IMR-90 (cell line): ENCODE measurements around the gene SLC4A3. TPM values are rescaled to one million over a fixed set of nuclear protein-coding genes. Genes with fewer than 3 reads are reported as not detected.

Source experiments
- ATAC-seq: fragments of 200-7000 bp; cut with Tn5 transposase; 2 replicates; pipeline ENCODE4 v1.9.1; 2020; ENCODE audit warnings: low read depth, mild to moderate bottlenecking, moderate library complexity
- BruUV-seq: library from RNA; stranded (reverse); fragments of 400-500 nt; replicated peaks from 2 replicates; lab custom pipeline; 2021; lab: Mats Ljungman, UMichigan
- CTCF ChIA-PET: fragments of 300-600 bp; formaldehyde crosslinking; extraction: SDS; loops from one replicate; lab custom pipeline; 2021; ENCODE audit warnings: antibody characterized with exemption; lab: Yijun Ruan, JAX
- POLR2A ChIA-PET: fragments of 300-600 bp; sonication (Branson Sonifier 250); formaldehyde crosslinking; loops from one replicate; lab custom pipeline; 2022; ENCODE audit warnings: antibody characterized with exemption; ENCODE audit not compliant: unreplicated experiment; lab: Charles Lee
- DNase-seq: peaks from one replicate; pipeline ENCODE4 v3.0.0; 2013
- H2AFZ ChIP-seq: replicated peaks from 2 replicates; pipeline ENCODE3; 2013; ENCODE audit warnings: low read length, mild to moderate bottlenecking; ENCODE audit not compliant: poor library complexity
- H2AK5ac ChIP-seq: 2 replicates; pipeline ENCODE4 v1.6.1; 2013; ENCODE audit warnings: low read depth, low read length, inconsistent platforms
- H2AK9ac ChIP-seq: replicated peaks from 2 replicates; pipeline ENCODE3; 2013; ENCODE audit warnings: mild to moderate bottlenecking, low read depth, low read length, moderate library complexity; ENCODE audit not compliant: poor library complexity
- H2BK120ac ChIP-seq: 2 replicates; pipeline ENCODE4 v1.6.1; 2013; ENCODE audit warnings: low read depth, low read length, inconsistent platforms
- H2BK15ac ChIP-seq: 3 replicates; pipeline ENCODE4 v1.6.1; 2013; ENCODE audit warnings: low read depth, low read length, inconsistent platforms
- H2BK20ac ChIP-seq: 2 replicates; pipeline ENCODE4 v1.6.1; 2013; ENCODE audit warnings: low read depth, mild to moderate bottlenecking, inconsistent platforms, low read length, moderate library complexity
- H2BK5ac ChIP-seq: 2 replicates; pipeline ENCODE4 v1.6.1; 2013; ENCODE audit warnings: mild to moderate bottlenecking, low read depth, low read length, inconsistent platforms; ENCODE audit not compliant: poor library complexity, severe bottlenecking
- H3K14ac ChIP-seq: replicated peaks from 2 replicates; pipeline ENCODE4 v1.6.1; 2013; ENCODE audit warnings: low read depth, low read length, inconsistent platforms
- H3K18ac ChIP-seq: 2 replicates; pipeline ENCODE4 v1.6.1; 2013; ENCODE audit warnings: low read depth, low read length, control low read depth
- H3K23ac ChIP-seq: 2 replicates; pipeline ENCODE4 v1.6.1; 2013; ENCODE audit warnings: low read depth, low read length, inconsistent platforms
- H3K27ac ChIP-seq: 2 replicates; pipeline ENCODE4 v1.5.1; 2013; ENCODE audit warnings: mild to moderate bottlenecking, control low read depth, low read length; ENCODE audit not compliant: insufficient read depth
- H3K27me3 ChIP-seq: 2 replicates; pipeline ENCODE4 v1.6.1; 2013; ENCODE audit warnings: low read length; ENCODE audit not compliant: control insufficient read depth, insufficient read depth
- H3K36me3 ChIP-seq: 2 replicates; pipeline ENCODE4 v1.6.1; 2013; ENCODE audit warnings: low read length, mixed read lengths; ENCODE audit not compliant: control insufficient read depth, insufficient read depth
- H3K4ac ChIP-seq: 2 replicates; pipeline ENCODE4 v1.6.1; 2013; ENCODE audit warnings: low read depth, low read length, inconsistent platforms
- H3K4me1 ChIP-seq: 2 replicates; pipeline ENCODE4 v1.6.1; 2013; ENCODE audit warnings: low read length, mixed read lengths; ENCODE audit not compliant: control insufficient read depth, insufficient read depth
- H3K4me2 ChIP-seq: 2 replicates; pipeline ENCODE4 v1.6.1; 2013; ENCODE audit warnings: low read depth, mild to moderate bottlenecking, control low read depth, low read length, moderate library complexity
- H3K4me3 ChIP-seq: 2 replicates; pipeline ENCODE4 v1.5.1; 2013; ENCODE audit warnings: low read depth, mild to moderate bottlenecking, control low read depth, low read length, moderate library complexity; ENCODE audit not compliant: insufficient read depth
- H3K56ac ChIP-seq: 2 replicates; pipeline ENCODE4 v1.6.1; 2013; ENCODE audit warnings: low read length, inconsistent platforms; ENCODE audit not compliant: insufficient read depth; ENCODE audit errors: extremely low read depth
- H3K79me1 ChIP-seq, 2 experiments: 2 replicates each; pipeline ENCODE4 v1.6.1; 2013; ENCODE audit warnings: low read length in 2 of 2, inconsistent platforms in 1 of 2, low read depth in 1 of 2
- H3K9ac ChIP-seq: 2 replicates; pipeline ENCODE4 v1.6.1; 2013; ENCODE audit warnings: low read depth, low read length, control low read depth
- H3K9me1 ChIP-seq: 2 replicates; pipeline ENCODE4 v1.6.1; 2013; ENCODE audit warnings: low read length, inconsistent platforms; ENCODE audit not compliant: insufficient read depth
- H3K9me3 ChIP-seq: 2 replicates; pipeline ENCODE4 v1.6.1; 2013; ENCODE audit warnings: low read length; ENCODE audit not compliant: control insufficient read depth, insufficient read depth
- H4K20me1 ChIP-seq: 2 replicates; pipeline ENCODE4 v1.6.1; 2013; ENCODE audit warnings: low read length, inconsistent platforms; ENCODE audit not compliant: insufficient read depth
- H4K5ac ChIP-seq: 2 replicates; pipeline ENCODE4 v1.6.1; 2013; ENCODE audit warnings: mild to moderate bottlenecking, low read depth, low read length, control low read depth
- H4K8ac ChIP-seq, 2 experiments: 2 replicates each; pipeline ENCODE4 v1.6.1; 2013; ENCODE audit warnings: low read depth in 2 of 2, low read length in 2 of 2, control low read depth in 1 of 2, inconsistent platforms in 1 of 2
- H4K91ac ChIP-seq: 2 replicates; pipeline ENCODE4 v1.6.1; 2013; ENCODE audit warnings: low read depth, low read length, inconsistent platforms; ENCODE audit not compliant: insufficient read depth
- BHLHE40 ChIP-seq: fragments of 150-350 bp; IDR thresholded peaks from 2 replicates; pipeline ENCODE4 v1.6.1; 2016; ENCODE audit warnings: mild to moderate bottlenecking, low read depth, low read length
- CHD1 ChIP-seq: IDR thresholded peaks from 2 replicates; pipeline ENCODE4 v1.6.1; 2012; ENCODE audit warnings: low read depth, low read length, improper control_type of control experiment
- CTCF ChIP-seq: conservative IDR thresholded peaks from 2 replicates; pipeline ENCODE4 v1.5.1; 2012; ENCODE audit warnings: mild to moderate bottlenecking, low read depth, low read length, improper control_type of control experiment
- FOS ChIP-seq: fragments of 150-350 bp; IDR thresholded peaks from 2 replicates; pipeline ENCODE4 v1.6.1; 2016; ENCODE audit warnings: low read depth, low read length
- MAFK ChIP-seq: IDR thresholded peaks from 2 replicates; pipeline ENCODE4 v1.6.1; 2012; ENCODE audit warnings: low read depth, low read length, improper control_type of control experiment
- MXI1 ChIP-seq: IDR thresholded peaks from 2 replicates; pipeline ENCODE4 v1.6.1; 2012; ENCODE audit warnings: low read depth, mild to moderate bottlenecking, low read length, moderate library complexity, borderline replicate concordance
- POLR2A ChIP-seq: IDR thresholded peaks from 2 replicates; pipeline ENCODE4 v1.6.1; 2012; ENCODE audit warnings: mild to moderate bottlenecking, low read depth, low read length
- RAD21 ChIP-seq: IDR thresholded peaks from 2 replicates; pipeline ENCODE4 v1.6.1; 2012; ENCODE audit warnings: low read length, improper control_type of control experiment
- RCOR1 ChIP-seq: IDR thresholded peaks from 2 replicates; pipeline ENCODE4 v1.6.1; 2012; ENCODE audit warnings: mild to moderate bottlenecking, low read length, improper control_type of control experiment; ENCODE audit not compliant: insufficient replicate concordance
- RFX5 ChIP-seq: IDR thresholded peaks from 2 replicates; pipeline ENCODE4 v1.8.0; 2012; ENCODE audit warnings: low read depth, mild to moderate bottlenecking, low read length, moderate library complexity
- SMC3 ChIP-seq: fragments of 150-350 bp; IDR thresholded peaks from 2 replicates; pipeline ENCODE4 v1.6.1; 2016; ENCODE audit warnings: low read depth, mild to moderate bottlenecking, antibody characterized with exemption, low read length, moderate library complexity
- USF2 ChIP-seq: fragments of 150-350 bp; IDR thresholded peaks from 2 replicates; pipeline ENCODE4 v1.6.1; 2017; ENCODE audit warnings: mild to moderate bottlenecking, antibody characterized with exemption, low read length, low read depth
- WGBS, 2 experiments: methylation state at CpG; one replicate each; pipeline versions ENCODE4 v1.1.5 to v1.1.7; 2013; ENCODE audit warnings: missing lambda C conversion rate in 2 of 2; ENCODE audit not compliant: insufficient read length in 1 of 2; ENCODE audit errors: extremely low coverage in 2 of 2; 5-methylcytosine and 5-hydroxymethylcytosine counted together
- dilution Hi-C: fragments of 300-500 bp; cut with HindIII; formaldehyde crosslinking; loops from one replicate; pipeline ENCODE4 v1.14.3; 2018; ENCODE audit warnings: low sequenced_read_pairs; ENCODE audit not compliant: unreplicated experiment
- in situ Hi-C: fragments of 300-500 bp; cut with MboI; formaldehyde crosslinking; loops from 3 replicates; pipeline ENCODE4 v1.14.3; 2019; ENCODE audit warnings: low sequenced_read_pairs, inconsistent platforms, mixed read lengths
- intact Hi-C: fragments of 100-400 bp; cut with micrococcal nuclease; formaldehyde crosslinking; loops from 2 replicates; pipeline ENCODE4 v1.10.0; 2022
- polyA plus RNA-seq, 3 experiments: library from polyadenylated mRNA; depleted of rRNA; stranded (reverse); fragments of >200 nt; gene quantifications; 2 replicates each; pipeline ENCODE4 v1.2.3, GENCODE V29; 2012; ENCODE audit warnings: low replicate concordance in 1 of 3
- total RNA-seq: library from RNA; depleted of rRNA; stranded (reverse); fragments of >200 nt; gene quantifications from 2 replicates; pipeline ENCODE4 v1.2.3, GENCODE V29; 2012

Gene SLC4A3
- total and polyA plus RNA-seq, 2 of the 4 experiments (the other 2 are of a cell fraction), result 0.90 to 6.1 TPM

DNA sequence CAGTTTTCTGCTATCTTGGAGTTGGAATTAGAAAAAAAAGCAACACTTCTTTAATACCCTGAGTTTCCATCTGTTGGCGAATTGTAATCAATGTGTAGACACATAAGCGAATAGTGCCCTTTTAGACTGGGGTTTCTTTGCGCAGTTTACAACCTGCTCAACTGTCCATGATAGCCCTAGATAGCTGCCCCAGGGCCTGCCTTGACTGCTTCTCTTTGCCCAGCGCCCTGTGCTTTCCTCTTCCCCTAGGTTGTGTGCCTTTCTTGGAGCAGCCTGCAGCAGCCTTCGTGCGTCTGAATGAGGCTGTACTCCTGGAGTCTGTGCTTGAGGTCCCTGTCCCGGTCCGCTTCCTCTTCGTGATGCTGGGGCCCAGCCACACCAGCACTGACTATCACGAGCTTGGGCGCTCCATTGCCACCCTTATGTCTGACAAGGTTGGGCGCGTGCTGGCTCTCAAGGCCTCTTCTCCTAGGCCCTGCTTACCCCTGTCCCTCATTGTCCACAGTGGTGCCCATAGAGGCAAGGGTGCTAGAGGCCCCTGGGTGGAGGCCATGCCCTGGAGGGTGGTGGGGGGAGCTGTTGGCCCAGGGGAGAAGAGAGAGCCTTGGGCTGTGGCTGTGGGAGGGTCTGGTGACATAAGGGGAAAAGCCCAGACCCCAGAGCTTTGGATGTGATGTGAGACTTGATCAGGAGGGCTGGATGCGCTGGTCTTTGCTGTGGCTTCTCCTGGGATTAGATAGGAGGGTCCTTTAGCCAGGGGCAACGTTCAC lies 6.9 kb downstream of the SLC4A3 start:
- Histone ChIP-seq H3K4ac (no peak overlapping the region), H3K4me1 (no peaks in the 10 kb centered on the region; the same call in 1 of the 2 replicates), H4K91ac (no peak overlapping the region), H2AK9ac (no peak overlapping the region), H3K36me3 (peaks cover 5% of the 10 kb centered on the region; the same call in 1 of the 2 replicates), H2BK120ac (no peak overlapping the region), H3K23ac (no peak overlapping the region), H3K27ac (no peak overlapping the region), H3K79me1 (no peaks in the 10 kb centered on the region), H3K9ac (no peak overlapping the region), H4K8ac (no peak overlapping the region), H2AK5ac (no peak overlapping the region), H3K4me2 (no peak overlapping the region), H2BK20ac (no peak overlapping the region), H3K9me3 (no peaks in the 10 kb centered on the region), H4K20me1 (no peaks in the 10 kb centered on the region; the same call in 1 of the 2 replicates), H3K14ac (no peak overlapping the region), H3K56ac (no peak overlapping the region), H4K5ac (no peak overlapping the region), H3K18ac (no peak overlapping the region), H2BK15ac (no peak overlapping the region), H3K4me3 (no peak overlapping the region), H2AFZ (peak overlapping the region; percentile 35), H2BK5ac (no peak overlapping the region), H3K9me1 (no peaks in the 10 kb centered on the region), H3K27me3 (no peaks in the 10 kb centered on the region)
- CTCF ChIA-PET, result no interaction called here
- BruUV-seq, result no TSS peak
- DNase-seq, result no peak
- in situ Hi-C loops (no loop called here), intact Hi-C loops (no loop called here), dilution Hi-C loops (no loop called here)
- WGBS, 2 experiments, result 88% methylated on average over 13 of the region's 15 CpGs; no CpG with 5 or more reads in 1 of the 2 experiments
- POLR2A ChIA-PET, result no interaction called here
- TF ChIP-seq RFX5, result no peak
- no peak for TF ChIP-seq SMC3
- TF ChIP-seq MXI1, result no peak
- TF ChIP-seq MAFK, result no peak
- no peak for TF ChIP-seq CHD1
- TF ChIP-seq RCOR1, result no peak
- TF ChIP-seq BHLHE40, result no peak
- TF ChIP-seq USF2, result no peak
- no peak for TF ChIP-seq POLR2A
- no peak for TF ChIP-seq FOS
- no peak for TF ChIP-seq CTCF
- TF ChIP-seq RAD21, result no peak
- ATAC-seq, result no peak
